ENCODE data around the gene LACTBL1.

GRCh38 chr1:22908880-22909426 lies 63.7 kb downstream of the LACTBL1 start:
- TF ChIP-seq, protein P1, sequence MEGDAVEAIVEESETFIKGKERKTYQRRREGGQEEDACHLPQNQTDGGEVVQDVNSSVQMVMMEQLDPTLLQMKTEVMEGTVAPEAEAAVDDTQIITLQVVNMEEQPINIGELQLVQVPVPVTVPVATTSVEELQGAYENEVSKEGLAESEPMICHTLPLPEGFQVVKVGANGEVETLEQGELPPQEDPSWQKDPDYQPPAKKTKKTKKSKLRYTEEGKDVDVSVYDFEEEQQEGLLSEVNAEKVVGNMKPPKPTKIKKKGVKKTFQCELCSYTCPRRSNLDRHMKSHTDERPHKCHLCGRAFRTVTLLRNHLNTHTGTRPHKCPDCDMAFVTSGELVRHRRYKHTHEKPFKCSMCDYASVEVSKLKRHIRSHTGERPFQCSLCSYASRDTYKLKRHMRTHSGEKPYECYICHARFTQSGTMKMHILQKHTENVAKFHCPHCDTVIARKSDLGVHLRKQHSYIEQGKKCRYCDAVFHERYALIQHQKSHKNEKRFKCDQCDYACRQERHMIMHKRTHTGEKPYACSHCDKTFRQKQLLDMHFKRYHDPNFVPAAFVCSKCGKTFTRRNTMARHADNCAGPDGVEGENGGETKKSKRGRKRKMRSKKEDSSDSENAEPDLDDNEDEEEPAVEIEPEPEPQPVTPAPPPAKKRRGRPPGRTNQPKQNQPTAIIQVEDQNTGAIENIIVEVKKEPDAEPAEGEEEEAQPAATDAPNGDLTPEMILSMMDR (IDR thresholded peaks at IDR 0.05), result no peak
- TF ChIP-seq POLR2A (IDR thresholded peaks at IDR 0.05), result no peak
- TF ChIP-seq EP300 (IDR thresholded peaks at IDR 0.05), result no peak

All from ovary (tissue), 3 donors.